ENCODE results near the gene RENBP.

Gene RENBP

GRCh38 chrX:153919281-153919680, 25.2 kb downstream of the RENBP start:
- DNase-seq (ENCODE audit: low read depth in 2 of 2) = no peak

GRCh38 chrX:153917869-153918268, 26.6 kb downstream of the RENBP start:
- no peak for DNase-seq (ENCODE audit: low read depth in 2 of 2)

DNA sequence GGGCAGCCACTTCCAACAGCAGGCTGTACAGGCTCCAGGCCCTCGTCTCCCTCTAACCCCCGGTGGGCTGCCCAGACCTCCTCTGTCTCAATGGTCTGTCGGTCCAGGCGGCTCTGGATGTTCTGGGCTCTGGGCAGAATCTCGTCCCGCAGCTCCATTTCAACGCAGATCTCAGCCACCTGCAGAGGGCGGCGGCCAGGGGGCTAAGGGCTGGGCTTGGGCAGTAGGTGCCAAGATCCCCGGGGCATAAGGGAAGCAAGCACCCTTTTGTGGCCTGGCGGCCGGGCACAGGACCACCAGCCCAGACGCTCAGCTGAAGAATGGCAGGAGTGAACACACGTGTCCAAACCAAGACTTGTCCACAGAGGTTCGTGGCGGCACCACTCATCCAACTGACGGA, 30.7 kb downstream of the RENBP start:
- no peak for DNase-seq (ENCODE audit: low read depth in 2 of 2)

GRCh38 chrX:153913211-153913610, 31.2 kb downstream of the RENBP start:
- no peak for DNase-seq (ENCODE audit: low read depth in 2 of 2)

DNA sequence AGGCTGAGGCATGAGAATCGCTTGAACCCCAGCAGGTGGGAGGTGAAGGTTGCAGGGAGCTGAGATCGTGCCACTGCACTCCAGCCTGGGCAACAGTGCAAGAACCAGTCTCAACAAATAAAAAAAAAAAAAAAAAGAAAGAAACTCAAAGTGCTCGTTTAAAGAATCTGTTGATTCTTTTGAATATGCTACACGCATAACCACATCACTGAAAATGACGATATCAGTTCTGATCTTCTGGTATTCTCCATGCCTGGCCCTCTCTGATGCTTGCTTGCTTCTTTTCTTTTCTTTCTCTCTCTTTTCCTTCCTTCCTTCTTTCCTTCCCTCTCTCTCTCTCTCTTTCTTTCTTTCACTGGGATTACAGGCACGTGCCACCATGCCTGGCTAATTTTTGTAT, 32.6 kb downstream of the RENBP start:
- no peak for DNase-seq (ENCODE audit: low read depth in 2 of 2)

DNA sequence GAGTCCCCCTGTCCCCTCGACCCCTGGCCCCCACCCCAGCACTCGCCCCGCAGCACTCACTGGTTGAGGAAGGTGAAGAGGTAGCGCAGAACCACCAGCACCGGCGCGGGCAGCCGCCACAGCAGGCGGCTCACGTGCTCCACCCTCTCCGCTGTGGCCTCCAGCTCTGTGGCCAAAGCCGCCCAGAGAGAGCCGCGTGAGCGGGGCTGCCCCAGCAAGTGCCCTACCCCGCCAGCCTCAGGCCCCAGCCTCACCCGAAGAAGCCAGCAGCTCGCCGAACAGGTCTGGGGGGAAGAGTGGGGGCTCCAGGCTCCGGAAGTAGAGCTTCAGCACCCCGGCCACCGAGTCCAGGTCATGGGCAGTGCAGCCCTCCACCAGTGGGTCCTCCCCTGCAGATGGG, 34.0 kb downstream of the RENBP start:
- no peak for DNase-seq (ENCODE audit: low read depth in 2 of 2)

- no peak for DNase-seq (ENCODE audit: low read depth in 2 of 2)
These were observed 34.5 kb downstream of the RENBP start for GRCh38 chrX:153909980-153910360.

DNA sequence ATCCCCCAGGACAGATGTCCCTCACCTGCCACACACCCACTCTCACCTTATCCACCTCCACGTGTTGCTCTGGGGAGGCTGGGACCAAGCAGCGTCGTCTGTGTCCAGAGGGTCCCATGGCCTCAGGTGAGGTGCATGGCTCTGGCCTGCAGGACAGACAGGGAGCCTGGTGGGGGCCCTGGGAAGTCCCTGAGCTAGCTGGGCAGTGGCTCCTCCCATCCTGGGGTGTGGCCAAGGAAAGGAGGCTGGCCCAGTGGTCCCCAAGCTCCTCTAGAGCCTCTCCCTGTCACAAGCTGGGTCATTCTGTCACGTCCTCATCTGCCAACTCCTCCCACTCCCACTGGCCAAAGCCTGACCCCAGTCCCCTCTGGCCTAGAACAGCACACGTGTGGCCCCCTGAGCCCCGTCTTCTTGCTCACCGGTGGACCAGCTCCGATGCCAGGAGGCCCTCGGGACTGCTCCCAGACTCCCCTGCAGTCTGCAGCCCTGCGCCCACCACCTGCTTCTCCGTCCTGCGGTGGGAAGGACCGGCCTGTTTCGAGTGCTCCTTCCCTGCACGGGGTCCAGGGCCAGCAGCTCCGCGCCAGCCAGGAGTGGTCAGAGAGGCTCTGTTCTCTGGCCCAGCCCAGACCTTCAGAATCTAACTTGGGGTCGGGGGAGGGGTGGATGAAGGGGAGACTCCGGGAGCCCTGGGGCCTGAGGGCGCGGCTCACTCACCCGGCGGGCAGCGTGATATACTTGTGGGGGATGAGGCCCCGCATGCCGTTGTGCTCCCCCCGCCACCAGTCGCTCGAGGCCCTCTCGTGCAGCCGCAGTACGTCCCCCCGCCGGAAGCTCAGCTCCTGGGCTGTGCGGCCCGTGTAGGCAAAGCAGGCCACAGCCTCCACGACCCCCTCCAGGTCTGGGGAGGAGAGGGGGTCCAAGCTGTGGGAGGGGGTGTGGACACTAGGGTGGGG, 35.1 kb downstream of the RENBP start:
- no peak for DNase-seq (ENCODE audit: low read depth in 2 of 2)

GRCh38 chrX:153908219-153908860, 36.1 kb downstream of the RENBP start:
- no peak for DNase-seq (ENCODE audit: low read depth in 2 of 2)

- DNase-seq (ENCODE audit: low read depth in 2 of 2) = no peak
These were observed 37.0 kb downstream of the RENBP start for GRCh38 chrX:153907456-153907855.

GRCh38 chrX:153906126-153906917, 38.1 kb downstream of the RENBP start:
- DNase-seq (ENCODE audit: low read depth in 2 of 2) = no peak

- no peak for DNase-seq (ENCODE audit: low read depth in 2 of 2)
These were observed 38.9 kb downstream of the RENBP start for GRCh38 chrX:153905481-153906095.

- DNase-seq (ENCODE audit: low read depth in 2 of 2) = no peak
These were observed 40.2 kb downstream of the RENBP start, which contains the start of gene AVPR2 for GRCh38 chrX:153903991-153904957. Gene AVPR2, plus strand, starts transcription at chrX:153904673. Its CDS starts 473 bp downstream, at chrX:153905146.

GRCh38 chrX:153903238-153903980, 41.0 kb downstream of the RENBP start:
- DNase-seq (ENCODE audit: low read depth in 2 of 2) = no peak

GRCh38 chrX:153902385-153902784, 42.1 kb downstream of the RENBP start:
- no peak for DNase-seq (ENCODE audit: low read depth in 2 of 2)

- DNase-seq (ENCODE audit: low read depth in 2 of 2) = no peak
These were observed 42.7 kb downstream of the RENBP start for GRCh38 chrX:153901753-153902140.

- DNase-seq (ENCODE audit: low read depth in 2 of 2) = peak; percentile 11 to 16
These were observed 43.4 kb downstream of the RENBP start for GRCh38 chrX:153900831-153901752.

GRCh38 chrX:153897899-153898298, 46.5 kb downstream of the RENBP start:
- DNase-seq (ENCODE audit: low read depth in 2 of 2) = no peak

GRCh38 chrX:153889123-153889522, 55.3 kb downstream of the RENBP start:
- DNase-seq (ENCODE audit: low read depth in 2 of 2) = no peak
